ENCODE measurements around the gene IRGM. TPM values are rescaled to one million over a fixed set of nuclear protein-coding genes. Genes with fewer than 3 reads are reported as not detected.
"Not testable (repeated sequence)": the region's sequence is repeated elsewhere in the genome, so short reads cannot be mapped to it uniquely, and the experiment has no call there.

Gene IRGM
- total RNA-seq, 1 experiment from 2014 or later = not detected

DNA sequence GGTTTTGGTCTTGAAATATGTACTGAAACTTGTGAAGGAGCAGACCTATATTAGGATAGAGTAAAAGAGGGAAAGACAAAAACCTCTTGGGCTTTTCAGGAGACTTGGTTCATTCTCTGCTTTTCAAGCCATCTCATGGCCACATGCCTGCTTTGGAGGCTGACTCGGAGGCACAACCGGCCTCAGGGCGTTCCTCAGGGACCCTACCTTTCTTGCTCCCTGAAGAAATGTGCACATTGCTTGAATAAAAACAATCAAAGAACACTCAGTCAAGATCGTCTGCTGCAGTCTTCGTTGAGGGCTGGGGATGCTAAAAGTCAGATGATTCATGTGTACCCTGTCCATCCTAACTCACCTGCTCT is 994 bp downstream of the IRGM start:
- Mint-ChIP-seq H3K9me3 (ENCODE audit: unreplicated experiment) (no peaks in the 10 kb centered on the region), H3K4me3 (ENCODE audit: unreplicated experiment) (no peak overlapping the region), H3K27me3 (ENCODE audit: insufficient read depth, unreplicated experiment) (no peaks in the 10 kb centered on the region), H3K4me1 (ENCODE audit: insufficient read depth, unreplicated experiment) (no peaks in the 10 kb centered on the region), H3K27ac (ENCODE audit: low read depth, unreplicated experiment) (no peak overlapping the region), H3K36me3 (ENCODE audit: insufficient read depth, unreplicated experiment) (no peaks in the 10 kb centered on the region)
- ChIA-PET CTCF (interaction anchor here (0.6 to 4.9 kb wide), 52 partner anchors 9 to 1249 kb away, joined by 3 to 99 read pairs (median 5); partner anchors contain the start of genes MYOZ3, RBM22, RPS14 and SMIM3), POLR2A (interaction anchor here (0.6 to 3.3 kb wide), 9 partner anchors 46 to 356 kb away, joined by 3 to 26 read pairs (median 4); partner anchors contain the start of genes DCTN4, RBM22 and SMIM3)
- TF ChIP-seq, protein P1, sequence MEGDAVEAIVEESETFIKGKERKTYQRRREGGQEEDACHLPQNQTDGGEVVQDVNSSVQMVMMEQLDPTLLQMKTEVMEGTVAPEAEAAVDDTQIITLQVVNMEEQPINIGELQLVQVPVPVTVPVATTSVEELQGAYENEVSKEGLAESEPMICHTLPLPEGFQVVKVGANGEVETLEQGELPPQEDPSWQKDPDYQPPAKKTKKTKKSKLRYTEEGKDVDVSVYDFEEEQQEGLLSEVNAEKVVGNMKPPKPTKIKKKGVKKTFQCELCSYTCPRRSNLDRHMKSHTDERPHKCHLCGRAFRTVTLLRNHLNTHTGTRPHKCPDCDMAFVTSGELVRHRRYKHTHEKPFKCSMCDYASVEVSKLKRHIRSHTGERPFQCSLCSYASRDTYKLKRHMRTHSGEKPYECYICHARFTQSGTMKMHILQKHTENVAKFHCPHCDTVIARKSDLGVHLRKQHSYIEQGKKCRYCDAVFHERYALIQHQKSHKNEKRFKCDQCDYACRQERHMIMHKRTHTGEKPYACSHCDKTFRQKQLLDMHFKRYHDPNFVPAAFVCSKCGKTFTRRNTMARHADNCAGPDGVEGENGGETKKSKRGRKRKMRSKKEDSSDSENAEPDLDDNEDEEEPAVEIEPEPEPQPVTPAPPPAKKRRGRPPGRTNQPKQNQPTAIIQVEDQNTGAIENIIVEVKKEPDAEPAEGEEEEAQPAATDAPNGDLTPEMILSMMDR (IDR thresholded peaks at IDR 0.05; ENCODE audit: unreplicated experiment) = no peak
- DNase-seq (ENCODE audit: unreplicated experiment) = no peak
- BruUV-seq (replicated peaks) = no TSS peak
- intact Hi-C loops (cut with micrococcal nuclease) = loop anchor here (1.0 to 10.0 kb wide), 8 partner anchors 46 to 388 kb away; no protein-coding TSS in a partner anchor

DNA sequence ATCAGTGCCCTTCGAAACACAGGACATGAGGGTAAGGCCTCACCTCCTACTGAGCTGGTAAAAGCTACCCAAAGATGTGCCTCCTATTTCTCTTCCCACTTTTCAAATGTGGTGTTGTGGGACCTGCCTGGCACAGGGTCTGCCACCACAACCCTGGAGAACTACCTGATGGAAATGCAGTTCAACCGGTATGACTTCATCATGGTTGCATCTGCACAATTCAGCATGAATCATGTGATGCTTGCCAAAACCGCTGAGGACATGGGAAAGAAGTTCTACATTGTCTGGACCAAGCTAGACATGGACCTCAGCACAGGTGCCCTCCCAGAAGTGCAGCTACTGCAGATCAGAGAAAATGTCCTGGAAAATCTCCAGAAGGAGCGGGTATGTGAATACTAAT is 1.9 kb downstream of the IRGM start:
- Mint-ChIP-seq H3K9me3 (ENCODE audit: unreplicated experiment) (no peaks in the 10 kb centered on the region), H3K27ac (ENCODE audit: low read depth, unreplicated experiment) (no peak overlapping the region), H3K4me1 (ENCODE audit: insufficient read depth, unreplicated experiment) (no peaks in the 10 kb centered on the region), H3K27me3 (ENCODE audit: insufficient read depth, unreplicated experiment) (no peaks in the 10 kb centered on the region), H3K4me3 (ENCODE audit: unreplicated experiment) (no peak overlapping the region), H3K36me3 (ENCODE audit: insufficient read depth, unreplicated experiment) (no peaks in the 10 kb centered on the region)
- ChIA-PET CTCF (interaction anchor here (0.6 to 4.9 kb wide), 20 partner anchors 10 to 390 kb away, joined by 3 to 99 read pairs (median 12); partner anchors contain the start of genes RBM22 and SMIM3), POLR2A (interaction anchor here (3.3 kb wide), 1 partner anchor 47 kb away, joined by 17 read pairs; no protein-coding TSS in a partner anchor)
- TF ChIP-seq, protein P1 (IDR thresholded peaks at IDR 0.05; ENCODE audit: unreplicated experiment) = no peak
- BruUV-seq (replicated peaks) = no TSS peak
- DNase-seq (ENCODE audit: unreplicated experiment) = peak; percentile 3
- intact Hi-C loops (cut with micrococcal nuclease) = loop anchor here (10.0 kb wide), 1 partner anchor 317 kb away; no protein-coding TSS in a partner anchor

DNA sequence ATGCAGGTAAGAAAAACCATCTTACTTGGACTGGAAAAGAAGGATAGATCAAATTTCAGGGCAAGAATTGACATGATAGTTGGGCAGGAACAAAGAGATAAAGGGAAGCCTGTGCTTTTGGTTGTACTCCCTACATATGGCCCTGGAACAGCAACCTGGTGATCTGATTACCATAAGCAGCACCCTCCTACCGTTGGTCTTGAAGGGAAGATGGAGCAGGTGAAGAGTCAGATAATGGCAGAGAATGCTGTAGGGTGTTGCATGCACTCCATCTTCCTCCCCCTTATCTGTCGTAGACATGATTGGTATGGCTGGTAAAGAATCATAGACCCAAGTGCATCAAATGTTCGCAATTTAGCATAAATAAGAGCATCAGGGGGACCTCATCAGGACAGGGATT is 4.7 kb downstream of the IRGM start:
- no peaks in the 10 kb centered on the region for H3K4me1 Mint-ChIP-seq (ENCODE audit: insufficient read depth, unreplicated experiment)
- H3K9me3 Mint-ChIP-seq (ENCODE audit: unreplicated experiment) = no peaks in the 10 kb centered on the region
- TF ChIP-seq, protein P1 (IDR thresholded peaks at IDR 0.05; ENCODE audit: unreplicated experiment) = no peak
- CTCF ChIA-PET = interaction anchor here (0.8 to 3.2 kb wide), 9 partner anchors 35 to 291 kb away, joined by 3 to 16 read pairs (median 4); partner anchors contain the start of genes RBM22 and SMIM3
- BruUV-seq (replicated peaks) = no TSS peak
- no peak for DNase-seq (ENCODE audit: unreplicated experiment)
- H3K36me3 Mint-ChIP-seq (ENCODE audit: insufficient read depth, unreplicated experiment) = no peaks in the 10 kb centered on the region
- no peak overlapping the region for H3K27ac Mint-ChIP-seq (ENCODE audit: low read depth, unreplicated experiment)
- no peak overlapping the region for H3K4me3 Mint-ChIP-seq (ENCODE audit: unreplicated experiment)
- H3K27me3 Mint-ChIP-seq (ENCODE audit: insufficient read depth, unreplicated experiment) = no peaks in the 10 kb centered on the region
- intact Hi-C loops (cut with micrococcal nuclease) = no loop called here
- POLR2A ChIA-PET = interaction anchor here (0.7 to 1.2 kb wide), 3 partner anchors 50 to 305 kb away, joined by 3 to 4 read pairs (median 3); no protein-coding TSS in a partner anchor

DNA sequence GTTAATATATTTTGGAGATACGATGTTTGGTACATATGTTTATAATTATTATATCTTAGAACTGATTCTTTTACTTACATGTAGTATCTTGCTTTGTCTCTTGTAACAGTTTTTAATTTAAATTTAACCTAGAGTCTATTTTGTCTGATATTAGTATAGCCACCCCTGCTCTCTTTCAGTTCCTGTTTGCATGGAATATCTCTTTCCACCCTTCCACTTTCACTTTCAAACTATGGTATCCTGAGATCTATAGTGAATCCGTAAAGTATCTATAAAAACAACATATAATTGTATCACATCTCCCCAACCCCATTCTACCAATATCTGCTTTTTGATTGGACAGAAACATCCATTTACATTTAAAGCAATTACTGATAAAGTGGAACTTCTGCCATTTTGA is 7.2 kb downstream of the IRGM start:
- intact Hi-C loops (cut with micrococcal nuclease) = no loop called here
- H3K27ac Mint-ChIP-seq (ENCODE audit: low read depth, unreplicated experiment) = no peak overlapping the region
- H3K27me3 Mint-ChIP-seq (ENCODE audit: insufficient read depth, unreplicated experiment) = no peaks in the 10 kb centered on the region
- POLR2A ChIA-PET = no interaction called here
- CTCF ChIA-PET = interaction anchor here (1.1 to 3.2 kb wide), 4 partner anchors 52 to 330 kb away, joined by 3 to 16 read pairs (median 4); no protein-coding TSS in a partner anchor
- H3K9me3 Mint-ChIP-seq (ENCODE audit: unreplicated experiment) = no peaks in the 10 kb centered on the region
- H3K36me3 Mint-ChIP-seq (ENCODE audit: insufficient read depth, unreplicated experiment) = no peaks in the 10 kb centered on the region
- TF ChIP-seq, protein P1 (IDR thresholded peaks at IDR 0.05; ENCODE audit: unreplicated experiment) = no peak
- DNase-seq (ENCODE audit: unreplicated experiment) = no peak
- H3K4me3 Mint-ChIP-seq (ENCODE audit: unreplicated experiment) = no peak overlapping the region
- BruUV-seq (replicated peaks) = no TSS peak
- H3K4me1 Mint-ChIP-seq (ENCODE audit: insufficient read depth, unreplicated experiment) = no peaks in the 10 kb centered on the region

DNA sequence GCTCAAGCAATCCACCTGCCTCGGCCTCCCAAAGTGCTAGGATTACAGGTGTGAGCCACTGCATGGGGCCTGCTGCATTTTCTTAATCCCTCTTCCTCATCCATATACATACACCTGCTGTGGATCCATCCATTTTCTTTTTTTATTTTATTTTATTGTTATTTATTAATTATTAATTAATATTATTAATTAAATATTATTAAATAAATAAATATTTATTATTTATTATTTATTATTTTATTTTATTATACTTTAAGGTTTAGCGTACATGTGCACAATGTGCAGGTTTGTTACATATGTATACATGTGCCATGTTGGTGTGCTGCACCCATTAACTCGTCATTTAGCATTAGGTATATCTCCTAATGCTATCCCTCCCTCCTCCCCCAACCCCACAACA is 10.4 kb downstream of the IRGM start:
- H3K9me3 Mint-ChIP-seq (ENCODE audit: unreplicated experiment); POLR2A ChIA-PET; H3K4me3 Mint-ChIP-seq (ENCODE audit: unreplicated experiment); H3K4me1 Mint-ChIP-seq (ENCODE audit: insufficient read depth, unreplicated experiment); H3K36me3 Mint-ChIP-seq (ENCODE audit: insufficient read depth, unreplicated experiment); H3K27ac Mint-ChIP-seq (ENCODE audit: low read depth, unreplicated experiment); BruUV-seq (replicated peaks); CTCF ChIA-PET; intact Hi-C loops (cut with micrococcal nuclease); H3K27me3 Mint-ChIP-seq (ENCODE audit: insufficient read depth, unreplicated experiment); DNase-seq (ENCODE audit: unreplicated experiment): not testable (repeated sequence)

Measured in MCF 10A (cell line).